H54 (cell line): ENCODE measurements around the gene TXLNG.
"Not testable (repeated sequence)": the region's sequence is repeated elsewhere in the genome, so short reads cannot be mapped to it uniquely, and the experiment has no call there.

Experiments
- DNase-seq: peaks from one replicate; pipeline ENCODE4 v3.0.0; 2011; ENCODE audit warnings: low spot score, mixed read lengths; ENCODE audit not compliant: insufficient read length
- FAIRE-seq: peaks from 3 replicates; lab custom pipeline; 2011; peaks lifted over from hg19 to GRCh38; lab: Jason Lieb, UNC
- POLR2A ChIP-seq: IDR thresholded peaks from 2 replicates; pipeline ENCODE4 v1.6.1; 2011; ENCODE audit warnings: low read depth, mild to moderate bottlenecking, low read length

The TXLNG gene

DNA sequence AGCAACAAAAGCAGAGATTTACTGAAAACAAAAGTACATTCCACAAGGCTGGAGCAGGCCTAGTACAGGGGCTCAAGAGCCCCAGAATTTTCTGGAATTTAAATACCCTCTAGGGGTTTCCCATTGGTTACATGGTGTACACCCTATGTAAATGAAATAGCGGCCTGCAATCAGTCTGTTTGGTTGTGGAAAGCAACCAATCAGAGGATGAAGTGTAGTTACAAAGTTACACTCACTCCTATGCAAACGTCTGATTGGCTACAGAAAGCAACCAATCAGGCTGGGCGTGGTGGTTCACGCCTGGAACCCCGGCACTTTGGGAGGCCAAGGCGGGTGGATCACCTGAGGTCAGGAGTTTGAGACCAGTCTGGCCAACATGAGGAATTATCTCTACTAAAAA is 13.8 kb upstream of the TXLNG start:
- TF ChIP-seq POLR2A: no peak
- FAIRE-seq (no peak), DNase-seq (no peak)

- FAIRE-seq: no peak
- DNase-seq: no peak
- no peak for TF ChIP-seq POLR2A
These were observed 11.5 kb upstream of the TXLNG start for GRCh38 chrX:16774746-16775145.

- FAIRE-seq: no peak
- DNase-seq: no peak
- no peak for TF ChIP-seq POLR2A
These were observed 7.7 kb upstream of the TXLNG start for GRCh38 chrX:16778545-16778944.

- FAIRE-seq (no peak), DNase-seq (no peak)
- TF ChIP-seq POLR2A: no peak
These were observed 7.3 kb upstream of the TXLNG start for GRCh38 chrX:16778993-16779392.

- not testable (repeated sequence) for DNase-seq, FAIRE-seq
These were observed 6.5 kb upstream of the TXLNG start for GRCh38 chrX:16779815-16780214.

DNA sequence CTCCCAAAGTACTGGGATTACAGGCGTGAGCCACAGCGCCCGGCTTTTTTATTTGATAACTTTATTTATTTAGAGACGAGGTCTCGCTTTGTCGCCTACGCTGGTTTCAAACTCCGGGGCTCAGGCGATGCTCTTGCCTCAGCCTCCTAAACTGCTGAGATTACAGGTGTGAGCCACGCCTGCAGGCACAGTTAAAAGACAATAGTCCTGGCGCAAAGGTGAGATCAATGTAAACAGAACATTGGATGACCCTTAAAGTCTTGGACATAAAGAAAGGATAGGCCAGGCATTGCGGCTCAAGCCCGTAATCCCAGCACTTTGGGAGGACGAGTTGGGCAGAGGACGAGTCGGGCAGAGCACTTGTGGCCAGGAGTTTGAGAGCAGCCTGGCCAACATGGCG is 2.8 kb upstream of the TXLNG start:
- no peak for TF ChIP-seq POLR2A
- no peak for FAIRE-seq

GRCh38 chrX:16784440-16784839 is 1.8 kb upstream of the TXLNG start:
- not testable (repeated sequence) for FAIRE-seq, DNase-seq

More for the DNA sequence above, 2.8 kb upstream of the TXLNG start:
- no peak for DNase-seq

- FAIRE-seq: no peak
- TF ChIP-seq POLR2A: no peak
- DNase-seq: no peak
These were observed 773 bp upstream of the TXLNG start for GRCh38 chrX:16785247-16786138.

GRCh38 chrX:16786791-16787735 is 797 bp downstream of the TXLNG start:
- no peak for DNase-seq
- no peak for TF ChIP-seq POLR2A
- no peak for FAIRE-seq

DNA sequence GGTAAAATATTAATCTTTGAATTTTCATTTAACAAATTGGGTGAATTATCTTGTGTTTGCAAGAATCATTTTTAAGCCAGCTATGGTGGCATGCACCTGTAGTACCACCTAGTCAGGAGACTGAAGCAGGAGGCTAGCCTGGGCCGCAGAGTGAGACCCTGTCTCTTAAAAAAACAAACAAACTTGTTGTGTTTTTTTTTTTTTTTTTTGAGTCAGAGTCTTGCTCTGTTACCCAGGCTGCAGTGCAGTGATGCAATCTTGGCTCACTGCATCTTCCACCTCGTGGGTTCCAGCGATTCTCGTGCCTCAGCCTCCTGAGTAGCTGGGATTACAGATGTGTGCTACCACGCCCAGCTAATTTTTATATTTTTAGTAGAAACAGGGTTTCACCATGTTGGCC is 2.2 kb downstream of the TXLNG start:
- TF ChIP-seq POLR2A: no peak
- FAIRE-seq: no peak

DNA sequence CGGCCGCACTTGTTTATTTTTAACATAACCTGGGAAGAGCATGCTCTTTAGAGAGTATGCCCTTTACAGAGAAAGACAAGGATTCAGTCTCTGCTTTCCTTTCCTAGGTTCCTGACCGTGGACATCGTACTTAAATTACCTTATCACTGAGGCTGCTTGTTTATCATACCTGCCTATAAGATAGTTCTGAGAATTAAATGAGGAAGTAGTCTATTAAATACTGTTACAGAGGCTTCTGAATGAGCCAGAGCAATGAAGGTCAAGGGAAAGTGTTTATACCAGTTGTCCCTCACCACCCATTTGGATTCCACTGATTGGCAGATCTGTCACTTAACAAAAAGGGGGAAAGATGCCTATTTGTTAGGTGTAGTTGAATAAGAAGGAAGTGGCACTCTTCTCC is 10.0 kb downstream of the TXLNG start:
- FAIRE-seq (no peak), DNase-seq (no peak)
- TF ChIP-seq POLR2A: no peak

More for the DNA sequence above, 2.2 kb downstream of the TXLNG start:
- DNase-seq: no peak

DNA sequence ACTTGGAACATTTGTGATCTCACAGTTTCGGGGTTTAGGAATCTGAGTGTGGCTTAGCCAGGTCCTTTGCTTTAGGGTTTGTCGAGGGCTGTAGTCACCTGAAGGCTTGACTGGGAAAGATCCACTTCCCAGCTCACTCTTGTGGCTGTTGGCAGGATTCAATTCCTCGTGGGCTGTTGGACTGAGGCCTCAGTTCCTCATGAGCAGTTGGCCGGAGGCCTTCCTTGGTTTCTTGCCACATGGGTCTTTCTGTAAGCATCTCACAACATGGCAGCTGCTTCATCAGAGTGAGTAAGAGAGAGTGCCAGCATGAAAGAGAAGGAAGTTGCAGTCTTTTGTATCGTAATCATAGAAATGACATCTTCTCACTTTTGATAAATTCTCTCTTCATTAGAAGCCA is 11.1 kb downstream of the TXLNG start:
- no peak for DNase-seq
- TF ChIP-seq POLR2A: no peak
- FAIRE-seq: no peak

DNA sequence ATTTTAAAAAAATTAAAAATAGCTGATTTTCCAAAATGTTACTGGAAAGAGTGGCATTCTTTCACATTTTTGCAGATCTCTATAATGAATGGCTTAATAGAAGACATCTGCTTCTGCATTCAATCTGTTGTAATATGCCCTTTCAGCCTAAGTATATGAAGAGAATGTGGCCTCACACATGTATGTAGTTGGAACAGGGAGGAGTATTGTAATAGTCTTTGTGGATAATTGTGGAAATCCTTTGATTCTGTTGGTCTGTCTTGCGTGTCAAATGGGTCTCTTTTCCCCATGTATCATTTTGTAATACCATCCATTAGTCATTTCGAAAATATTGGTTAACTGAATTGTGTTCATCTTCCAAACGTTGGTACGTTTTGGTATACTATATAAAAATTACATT is 11.6 kb downstream of the TXLNG start:
- DNase-seq: no peak
- FAIRE-seq: no peak
- no peak for TF ChIP-seq POLR2A

GRCh38 chrX:16804923-16805464 is 18.7 kb downstream of the TXLNG start:
- no peak for TF ChIP-seq POLR2A
- DNase-seq (no peak), FAIRE-seq (no peak)
